ENCODE measurements around the gene NOP56.

Gene NOP56

DNA sequence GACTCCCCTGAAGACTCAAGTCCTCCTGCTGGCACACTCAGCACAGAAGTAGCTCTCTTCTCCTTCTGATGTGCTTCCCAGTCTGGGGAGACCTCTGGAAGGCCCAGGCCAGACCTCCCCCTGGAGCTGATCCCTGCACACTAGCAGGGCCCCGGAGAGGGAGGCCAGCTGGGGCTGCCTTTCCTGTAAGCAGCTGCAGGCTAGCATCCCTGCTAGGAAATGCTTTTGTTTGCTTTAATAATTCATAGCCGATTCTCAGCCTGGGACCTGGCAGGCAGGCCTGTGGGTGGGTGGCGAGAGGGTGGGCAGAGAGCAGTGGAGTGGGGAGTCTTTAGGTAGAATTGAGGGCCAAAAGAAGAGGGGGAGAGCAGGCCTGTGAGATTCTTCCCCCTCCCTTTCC, 45.3 kb downstream of the NOP56 start:
- Histone ChIP-seq H3K4me1 (ENCODE audit: insufficient read depth, low read length) (no peaks in the 10 kb centered on the region), H3K4me3 (ENCODE audit: low read depth in 1 of 2, low read length in 2 of 2) (no peak overlapping the region), H3K36me3 (ENCODE audit: insufficient read depth, low read length) (no peaks in the 10 kb centered on the region), H3K9me3 (ENCODE audit: low read length) (no peaks in the 10 kb centered on the region), H3K9ac (ENCODE audit: low read length) (no peak overlapping the region), H3K27me3 (ENCODE audit: control insufficient read depth in 1 of 2, insufficient read depth in 2 of 2, low read length in 2 of 2) (peaks cover 0 to 3% of the 10 kb centered on the region in 2 donors), H3K27ac (ENCODE audit: low read depth, low read length) (no peak overlapping the region)

DNA sequence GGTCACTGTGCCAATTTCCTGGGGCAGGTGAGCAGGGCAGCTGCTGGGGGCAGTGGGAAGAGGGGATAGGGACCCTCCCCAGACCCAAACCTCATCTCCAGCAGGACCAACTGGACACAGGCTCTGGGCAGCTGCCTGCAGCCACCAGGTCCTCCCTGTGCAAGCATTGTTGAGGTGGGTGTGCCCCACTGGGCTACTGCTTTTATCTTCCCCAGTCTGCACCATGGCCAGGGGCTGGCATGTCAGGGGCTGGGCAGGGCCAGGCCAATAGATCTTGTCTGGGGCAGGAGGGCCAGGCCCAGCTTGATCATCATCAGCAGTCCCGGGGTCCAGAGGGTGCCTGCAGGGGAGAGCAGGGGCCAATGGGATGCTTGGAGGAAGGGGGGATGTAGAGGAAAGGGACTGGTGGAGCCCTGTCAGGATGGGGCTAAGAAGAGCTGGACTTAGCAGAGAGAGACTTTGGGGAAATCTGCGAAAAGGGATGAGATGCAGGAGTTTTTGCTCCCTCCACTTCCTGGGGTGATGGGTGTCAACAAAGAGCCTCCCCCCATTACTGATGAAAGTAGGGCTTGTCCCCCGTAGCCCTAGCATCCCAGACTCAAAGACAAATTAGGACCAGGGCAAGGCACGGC, 45.9 kb downstream of the NOP56 start:
- no peak overlapping the region for H3K27ac ChIP-seq (ENCODE audit: low read depth, low read length)
- H3K9me3 ChIP-seq (ENCODE audit: low read length) = no peaks in the 10 kb centered on the region
- H3K4me1 ChIP-seq (ENCODE audit: insufficient read depth, low read length) = no peaks in the 10 kb centered on the region
- no peaks in the 10 kb centered on the region for H3K36me3 ChIP-seq (ENCODE audit: insufficient read depth, low read length)
- no peak overlapping the region for H3K9ac ChIP-seq (ENCODE audit: low read length)
- peaks cover 0 to 3% of the 10 kb centered on the region in 2 donors for H3K27me3 ChIP-seq (ENCODE audit: control insufficient read depth in 1 of 2, insufficient read depth in 2 of 2, low read length in 2 of 2)
- no peak overlapping the region for H3K4me3 ChIP-seq (ENCODE audit: low read depth in 1 of 2, low read length in 2 of 2)

DNA sequence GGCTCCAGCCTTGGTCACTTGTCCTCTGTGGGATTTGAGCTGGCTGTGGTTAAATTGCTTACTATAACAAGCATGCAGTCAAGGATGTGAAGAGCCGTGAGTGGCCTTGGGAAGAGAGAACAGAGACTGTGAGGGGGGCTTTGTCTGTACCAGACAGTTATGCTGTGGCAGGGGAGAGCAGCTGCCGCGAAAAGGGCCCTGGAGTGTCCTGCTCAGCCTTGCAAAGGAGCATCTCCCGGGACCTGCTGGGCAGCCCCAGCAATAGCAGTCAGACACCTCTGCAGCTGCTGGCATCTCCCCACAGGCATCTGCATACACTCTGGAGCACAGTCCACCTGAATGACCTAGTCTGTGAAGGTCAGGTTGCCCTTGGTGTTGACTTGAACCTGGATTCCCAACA, 46.5 kb downstream of the NOP56 start:
- no peak overlapping the region for H3K9ac ChIP-seq (ENCODE audit: low read length)
- H3K36me3 ChIP-seq (ENCODE audit: insufficient read depth, low read length) = no peaks in the 10 kb centered on the region
- no peak overlapping the region for H3K4me3 ChIP-seq (ENCODE audit: low read depth in 1 of 2, low read length in 2 of 2)
- H3K27me3 ChIP-seq (ENCODE audit: control insufficient read depth in 1 of 2, insufficient read depth in 2 of 2, low read length in 2 of 2) = peaks cover 0 to 3% of the 10 kb centered on the region in 2 donors
- no peaks in the 10 kb centered on the region for H3K9me3 ChIP-seq (ENCODE audit: low read length)
- no peak overlapping the region for H3K27ac ChIP-seq (ENCODE audit: low read depth, low read length)
- no peaks in the 10 kb centered on the region for H3K4me1 ChIP-seq (ENCODE audit: insufficient read depth, low read length)

DNA sequence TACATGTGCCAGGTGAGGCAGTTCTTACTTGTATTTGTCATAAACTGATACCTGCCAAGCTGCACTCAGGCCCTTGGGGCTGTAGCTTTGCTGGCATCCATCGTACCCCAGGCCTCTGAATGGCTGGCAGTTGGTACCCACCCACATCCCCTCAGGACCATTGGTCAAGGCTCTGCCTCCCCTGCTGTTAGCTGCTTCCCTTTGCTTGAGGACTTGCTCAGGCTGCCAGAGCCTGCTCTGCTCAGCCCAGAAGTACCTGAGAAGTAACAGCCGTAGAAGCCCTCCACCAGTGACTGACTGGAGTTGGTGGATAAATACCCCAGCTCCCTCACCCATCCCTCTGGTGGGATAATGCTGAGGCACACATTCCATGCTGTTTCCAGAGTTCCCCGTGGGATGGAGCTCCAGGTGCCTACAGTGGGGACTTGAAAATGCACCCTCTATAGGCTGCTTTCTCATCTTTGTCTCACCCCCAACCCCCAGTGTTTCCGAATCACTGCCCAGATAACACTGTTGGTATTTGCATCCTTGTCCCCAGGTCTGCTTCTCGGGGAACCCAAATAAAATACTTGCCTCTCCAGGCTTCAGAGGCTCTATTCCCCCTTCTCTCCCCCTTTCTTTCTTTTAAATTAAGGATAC, 47.5 kb downstream of the NOP56 start:
- Histone ChIP-seq H3K27ac (ENCODE audit: low read depth, low read length) (no peak overlapping the region), H3K27me3 (ENCODE audit: control insufficient read depth in 1 of 2, insufficient read depth in 2 of 2, low read length in 2 of 2) (no peaks in the 10 kb centered on the region), H3K9me3 (ENCODE audit: low read length) (no peaks in the 10 kb centered on the region), H3K36me3 (ENCODE audit: insufficient read depth, low read length) (no peaks in the 10 kb centered on the region), H3K4me3 (ENCODE audit: low read depth in 1 of 2, low read length in 2 of 2) (no peak overlapping the region), H3K4me1 (ENCODE audit: insufficient read depth, low read length) (no peaks in the 10 kb centered on the region), H3K9ac (ENCODE audit: low read length) (no peak overlapping the region)

DNA sequence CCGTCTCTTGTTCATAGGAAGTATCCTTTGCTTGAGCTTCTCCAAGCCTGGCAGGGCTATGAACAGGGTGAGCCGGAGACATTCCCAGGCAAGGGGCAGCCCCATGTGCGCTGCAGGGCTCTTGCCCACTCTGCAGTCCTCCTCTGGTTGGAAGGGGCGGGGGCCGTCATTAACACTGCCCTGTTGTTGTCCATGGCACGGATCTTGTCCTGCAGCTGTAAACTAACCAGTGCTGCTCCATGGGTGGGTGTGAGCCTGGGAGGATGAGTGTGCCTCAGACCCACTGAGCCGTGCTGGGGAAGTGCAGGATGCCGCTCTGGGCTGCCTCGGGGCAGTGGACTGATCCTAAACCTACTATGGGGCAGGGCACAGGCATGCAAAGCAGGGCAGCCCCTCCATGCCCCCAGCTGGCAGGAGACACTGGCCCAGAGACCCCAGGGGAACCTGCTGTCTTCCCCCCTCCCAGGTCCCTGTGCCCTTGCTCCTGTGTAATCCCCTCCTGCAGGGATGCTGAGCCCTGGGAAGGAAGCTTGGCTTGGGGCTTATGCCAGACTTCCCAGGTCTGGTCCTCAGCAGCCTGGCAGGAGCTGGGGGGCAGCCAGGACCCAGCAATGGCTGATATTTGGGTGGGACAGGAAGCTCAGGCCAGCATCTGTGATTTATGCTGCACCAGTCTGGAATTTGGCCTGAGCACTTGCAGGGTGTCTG, 48.6 kb downstream of the NOP56 start:
- Histone ChIP-seq H3K27me3 (ENCODE audit: control insufficient read depth in 1 of 2, insufficient read depth in 2 of 2, low read length in 2 of 2) (no peaks in the 10 kb centered on the region), H3K4me1 (ENCODE audit: insufficient read depth, low read length) (no peaks in the 10 kb centered on the region), H3K36me3 (ENCODE audit: insufficient read depth, low read length) (no peaks in the 10 kb centered on the region), H3K9me3 (ENCODE audit: low read length) (no peaks in the 10 kb centered on the region), H3K4me3 (ENCODE audit: low read depth in 1 of 2, low read length in 2 of 2) (no peak overlapping the region), H3K27ac (ENCODE audit: low read depth, low read length) (no peak overlapping the region), H3K9ac (ENCODE audit: low read length) (no peak overlapping the region)

DNA sequence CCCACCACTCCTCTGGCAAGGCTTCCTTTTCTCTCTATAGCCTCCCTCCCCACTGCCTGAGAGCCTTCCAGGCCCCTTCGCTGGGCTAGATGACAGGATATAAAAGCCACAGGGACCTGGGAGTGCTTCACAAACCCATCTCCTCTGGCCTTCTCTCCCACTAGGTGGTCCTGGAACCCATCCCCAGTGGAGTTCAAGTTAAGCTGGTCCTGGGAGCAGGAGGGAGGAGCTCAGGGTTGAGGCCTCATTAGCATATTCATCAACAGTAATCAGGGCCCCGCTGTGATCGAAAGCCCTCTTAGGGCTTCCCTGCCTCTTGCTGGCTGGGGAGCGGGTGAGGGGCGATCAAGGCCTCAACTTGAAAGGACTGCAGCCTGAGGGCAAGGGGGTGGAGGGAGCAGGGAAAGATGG, 49.2 kb downstream of the NOP56 start:
- Histone ChIP-seq H3K36me3 (ENCODE audit: insufficient read depth, low read length) (no peaks in the 10 kb centered on the region), H3K27me3 (ENCODE audit: control insufficient read depth in 1 of 2, insufficient read depth in 2 of 2, low read length in 2 of 2) (no peaks in the 10 kb centered on the region), H3K4me1 (ENCODE audit: insufficient read depth, low read length) (no peaks in the 10 kb centered on the region), H3K27ac (ENCODE audit: low read depth, low read length) (no peak overlapping the region), H3K9ac (ENCODE audit: low read length) (no peak overlapping the region), H3K9me3 (ENCODE audit: low read length) (no peaks in the 10 kb centered on the region), H3K4me3 (ENCODE audit: low read depth in 1 of 2, low read length in 2 of 2) (no peak overlapping the region)

DNA sequence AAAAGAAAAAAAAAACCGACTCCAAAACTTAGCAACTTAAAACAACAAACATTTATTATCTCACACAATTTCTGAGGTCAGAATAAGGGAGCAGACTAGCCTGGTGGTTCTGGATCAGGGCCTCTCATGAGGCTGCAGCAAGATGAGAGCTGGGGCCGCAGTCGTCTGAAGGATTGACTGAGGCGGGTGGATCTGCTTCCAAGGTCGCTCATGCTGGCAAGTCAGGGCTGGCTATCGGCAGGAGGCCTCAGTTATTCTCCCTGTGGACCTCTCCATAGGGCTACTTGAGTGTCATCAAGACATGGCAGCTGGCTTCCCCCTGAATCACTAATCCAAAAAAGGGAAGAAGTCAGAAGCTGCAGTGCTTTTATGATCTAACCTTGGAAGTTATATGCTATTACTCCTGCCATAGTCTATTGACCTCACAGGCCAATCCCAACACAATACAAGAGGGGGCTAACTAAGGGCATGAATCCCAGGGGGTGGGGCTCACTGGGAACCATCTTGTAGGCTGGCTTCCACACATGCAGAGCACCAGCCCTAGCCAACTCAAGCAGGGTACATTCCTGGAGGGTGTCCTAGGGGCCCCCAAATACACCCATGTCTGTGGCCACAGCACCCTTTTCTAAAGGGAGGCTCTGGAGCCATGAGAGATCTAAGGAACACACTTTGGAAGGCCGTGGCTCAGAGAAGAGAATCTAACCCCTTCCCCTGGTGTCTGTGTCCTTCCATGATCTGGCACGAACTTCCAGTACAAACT, 51.5 kb downstream of the NOP56 start:
- Histone ChIP-seq H3K36me3 (ENCODE audit: insufficient read depth, low read length) (no peaks in the 10 kb centered on the region), H3K27me3 (ENCODE audit: control insufficient read depth in 1 of 2, insufficient read depth in 2 of 2, low read length in 2 of 2) (no peaks in the 10 kb centered on the region), H3K9ac (ENCODE audit: low read length) (no peak overlapping the region), H3K4me1 (ENCODE audit: insufficient read depth, low read length) (no peaks in the 10 kb centered on the region), H3K27ac (ENCODE audit: low read depth, low read length) (no peak overlapping the region), H3K4me3 (ENCODE audit: low read depth in 1 of 2, low read length in 2 of 2) (no peak overlapping the region), H3K9me3 (ENCODE audit: low read length) (no peaks in the 10 kb centered on the region)

DNA sequence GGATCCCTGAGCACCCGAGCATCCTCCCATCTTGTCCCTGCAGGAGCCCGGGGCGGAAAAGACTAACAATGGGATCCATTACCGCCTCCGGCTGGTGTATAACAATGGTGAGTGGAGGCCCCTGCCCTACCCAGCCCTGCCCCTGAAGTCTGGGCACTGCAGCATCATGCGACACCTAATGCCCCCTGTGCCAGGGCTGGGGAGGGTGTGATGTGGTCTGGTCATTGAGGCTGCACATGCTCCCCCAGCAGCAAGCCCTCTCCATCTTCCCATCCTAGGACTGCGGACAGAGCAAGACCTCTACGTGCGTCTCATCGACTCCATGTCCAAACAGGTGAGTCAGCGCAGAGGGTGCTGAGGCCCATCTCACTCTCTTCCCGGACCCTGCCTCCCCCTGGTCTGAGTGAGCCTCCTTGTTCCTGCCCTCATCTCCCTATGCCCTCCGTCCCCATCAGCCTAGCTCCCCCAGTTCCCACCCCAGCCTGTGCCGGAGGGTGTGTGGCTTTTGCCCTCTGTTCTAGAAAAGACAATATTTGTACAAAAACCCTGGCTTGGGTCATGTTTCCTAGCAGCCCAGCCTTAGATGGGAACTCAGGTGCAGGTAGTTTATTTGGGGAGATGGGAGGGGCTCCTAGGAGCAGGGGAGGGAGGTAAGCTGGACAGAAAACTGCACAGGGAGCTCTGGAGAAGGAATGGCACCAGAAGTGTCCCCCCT, 53.7 kb downstream of the NOP56 start:
- Histone ChIP-seq H3K4me1 (ENCODE audit: insufficient read depth, low read length) (no peaks in the 10 kb centered on the region), H3K9ac (ENCODE audit: low read length) (no peak overlapping the region), H3K27me3 (ENCODE audit: control insufficient read depth in 1 of 2, insufficient read depth in 2 of 2, low read length in 2 of 2) (no peaks in the 10 kb centered on the region), H3K9me3 (ENCODE audit: low read length) (no peaks in the 10 kb centered on the region), H3K36me3 (ENCODE audit: insufficient read depth, low read length) (no peaks in the 10 kb centered on the region), H3K4me3 (ENCODE audit: low read depth in 1 of 2, low read length in 2 of 2) (no peak overlapping the region), H3K27ac (ENCODE audit: low read depth, low read length) (no peak overlapping the region)

DNA sequence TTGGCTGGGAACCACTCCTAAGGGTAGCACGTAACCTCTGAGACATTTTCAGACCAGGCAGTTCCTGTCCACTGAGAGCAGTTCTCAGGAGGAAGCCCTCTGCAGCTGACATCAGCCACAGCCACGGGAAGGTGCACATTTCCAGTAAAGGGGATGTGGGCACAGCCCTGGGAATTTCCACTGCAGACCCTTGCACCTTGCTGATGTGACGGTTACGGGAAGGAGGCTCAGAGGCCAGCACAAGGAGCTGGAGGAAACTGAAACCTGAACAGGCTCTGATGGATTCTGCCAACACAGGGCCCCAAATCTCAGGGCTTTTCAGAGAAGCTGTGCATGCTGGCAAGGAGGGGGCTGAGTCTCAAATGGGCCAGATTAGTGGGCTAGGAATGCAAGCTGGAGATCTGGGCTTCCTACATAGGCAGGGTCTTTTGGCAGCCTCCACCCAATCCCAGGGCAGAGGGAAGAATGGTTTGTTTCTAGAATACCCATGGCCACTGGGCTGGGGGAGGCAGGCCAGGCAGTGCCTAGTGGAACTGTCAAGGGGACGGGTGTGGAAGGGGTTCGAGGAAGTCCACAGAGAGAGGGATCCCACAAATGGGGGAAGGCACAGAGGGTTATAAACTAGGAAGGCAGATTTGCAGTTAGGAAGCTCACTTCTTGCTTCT, 54.4 kb downstream of the NOP56 start:
- no peak overlapping the region for H3K4me3 ChIP-seq (ENCODE audit: low read depth in 1 of 2, low read length in 2 of 2)
- no peak overlapping the region for H3K9ac ChIP-seq (ENCODE audit: low read length)
- no peaks in the 10 kb centered on the region for H3K36me3 ChIP-seq (ENCODE audit: insufficient read depth, low read length)
- no peak overlapping the region for H3K27ac ChIP-seq (ENCODE audit: low read depth, low read length)
- H3K9me3 ChIP-seq (ENCODE audit: low read length) = no peaks in the 10 kb centered on the region
- no peaks in the 10 kb centered on the region for H3K27me3 ChIP-seq (ENCODE audit: control insufficient read depth in 1 of 2, insufficient read depth in 2 of 2, low read length in 2 of 2)
- H3K4me1 ChIP-seq (ENCODE audit: insufficient read depth, low read length) = no peaks in the 10 kb centered on the region

DNA sequence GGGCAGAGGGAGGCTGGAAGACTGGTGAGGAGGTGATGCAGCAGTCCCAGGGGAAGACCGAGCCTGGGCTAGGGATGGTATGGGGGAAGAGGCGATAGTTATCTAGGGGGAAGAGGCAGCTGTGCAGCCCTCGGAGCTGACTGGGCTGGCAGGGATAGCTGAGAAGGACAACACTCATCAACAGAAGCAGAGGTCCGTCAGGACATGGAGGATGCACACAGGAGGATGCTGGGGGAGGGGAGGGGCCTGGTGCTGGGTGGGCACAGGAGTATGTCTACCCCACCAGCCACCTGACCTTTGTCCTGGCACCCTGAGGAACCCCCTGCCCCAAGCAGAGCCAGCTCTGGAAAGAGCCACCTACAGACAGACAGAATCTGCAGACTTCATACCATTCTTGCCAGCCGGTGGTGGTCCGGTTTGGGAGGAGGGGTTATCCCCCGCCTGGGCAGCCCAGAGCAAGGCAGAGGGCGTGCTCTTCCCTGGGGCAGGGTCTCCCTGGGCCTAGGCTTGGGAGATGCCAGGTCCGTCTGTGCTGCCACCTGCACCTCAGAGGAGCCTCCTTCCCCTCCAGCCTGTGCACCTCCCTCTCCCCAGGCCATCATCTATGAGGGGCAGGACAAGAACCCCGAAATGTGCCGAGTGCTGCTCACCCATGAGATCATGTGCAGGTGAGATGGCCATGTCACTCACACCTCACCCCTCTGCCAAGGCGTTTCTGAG, 55.1 kb downstream of the NOP56 start:
- Histone ChIP-seq H3K9ac (ENCODE audit: low read length) (no peak overlapping the region), H3K27me3 (ENCODE audit: control insufficient read depth in 1 of 2, insufficient read depth in 2 of 2, low read length in 2 of 2) (no peaks in the 10 kb centered on the region), H3K27ac (ENCODE audit: low read depth, low read length) (no peak overlapping the region), H3K4me3 (ENCODE audit: low read depth in 1 of 2, low read length in 2 of 2) (no peak overlapping the region), H3K36me3 (ENCODE audit: insufficient read depth, low read length) (no peaks in the 10 kb centered on the region), H3K9me3 (ENCODE audit: low read length) (no peaks in the 10 kb centered on the region), H3K4me1 (ENCODE audit: insufficient read depth, low read length) (no peaks in the 10 kb centered on the region)
